GM21528 (cell line): Measurements from ENCODE around the gene MMP1.
"Not testable (repeated sequence)": the region's sequence is repeated elsewhere in the genome, so short reads cannot be mapped to it uniquely, and the experiment has no call there.

ENCODE experiments used
- ATAC-seq: cut with Tn5 transposase; IDR thresholded peaks from one replicate; pipeline ENCODE4 v1.9.1; 2021; ENCODE audit warnings: mild to moderate bottlenecking, moderate library complexity; ENCODE audit not compliant: unreplicated experiment, low FRiP score

The MMP1 gene

GRCh38 chr11:102763440-102763839 is 34.5 kb downstream of the MMP1 start:
- no peak for ATAC-seq

- no peak for ATAC-seq
Observed at GRCh38 chr11:102762361-102762767, 35.6 kb downstream of the MMP1 start.

- ATAC-seq = no peak
Observed at GRCh38 chr11:102761646-102762238, 36.2 kb downstream of the MMP1 start.

GRCh38 chr11:102760344-102761035 is 37.5 kb downstream of the MMP1 start:
- no peak for ATAC-seq

GRCh38 chr11:102757823-102758549 is 40.0 kb downstream of the MMP1 start:
- ATAC-seq = no peak

- no peak for ATAC-seq
Observed at GRCh38 chr11:102753267-102753666, 44.7 kb downstream of the MMP1 start.

- no peak for ATAC-seq
Observed at GRCh38 chr11:102751673-102752072, 46.3 kb downstream of the MMP1 start.

GRCh38 chr11:102749101-102749722 is 48.7 kb downstream of the MMP1 start:
- ATAC-seq = no peak

GRCh38 chr11:102746746-102747578 is 51.0 kb downstream of the MMP1 start:
- not testable (repeated sequence) for ATAC-seq
